Heart left ventricle (tissue), 13 donors: ENCODE data around the gene SUGCT.

ENCODE experiments used
- CTCF ChIP-seq, 12 donors: fragments of 200-600 bp; sonication (generic) in 4 of 12; IDR thresholded peaks; one replicate each; pipeline versions ENCODE4 v1.5.0 to v1.8.0; 2018 to 2022; ENCODE audit warnings: antibody characterized with exemption in 12 of 12, mild to moderate bottlenecking in 5 of 12
- POLR2A ChIP-seq, 2 donors: fragments of 450-650 bp; IDR thresholded peaks; one replicate each; pipeline ENCODE4 v1.6.1; 2017; ENCODE audit warnings: antibody characterized with exemption in 2 of 2, mild to moderate bottlenecking in 2 of 2, moderate library complexity in 2 of 2
- donor health status: ischemic (EF 13 %, LVEDD 7.1; RV severe dilation, severe dysfunction).
- donor health status: DM: no; HTN: yes; CAD: no.
- donor health status: DM: no; HTN: no; CAD: no.
- donor health status: ischemic (EF 25% LVEDD 6.9; RV normal size, moderate dysfunction).
- donor health status: ischemic (EF 25% LVEDD 5.7; RV mildly dilated, moderate dysfunction).
- donor health status: ischemic (EF 35%, LVEDD 5.7; RV mildly dilated, moderate dysfunction).
- donor health status: nonischemic (EF 11% LVEDD 7.7; RV severe dilation, severe dysfunction).
- donor health status: DM: yes; HTN: yes; CAD: no.
- donor health status: PGD.
- donor health status: ischemic (EF 29% LVEDD 5.4; RV normal size, mild dysfunction).
- donor health status: nonischemic (EF 23%, LVEDD 6.1; RV moderate dilation, normal function).

- TF ChIP-seq CTCF (IDR thresholded peaks at IDR 0.05) (no peak), POLR2A (IDR thresholded peaks at IDR 0.05) (no peak)
Measured at GRCh38 chr7:40870108-40870507, 735.3 kb downstream of the SUGCT start.
